Mesendoderm (in vitro differentiated cells): Measurements from ENCODE around the gene BTN2A1.

Experiments
- DNase-seq: peaks from one replicate; pipeline ENCODE4 v3.0.0; 2013
- H2AK5ac ChIP-seq: 2 replicates; pipeline ENCODE4 v1.6.1; 2013; ENCODE audit warnings: low read length, inconsistent platforms
- H2BK120ac ChIP-seq: 2 replicates; pipeline ENCODE4 v1.6.1; 2013; ENCODE audit warnings: low read depth, mild to moderate bottlenecking, low read length, moderate library complexity, mixed read lengths
- H2BK15ac ChIP-seq: replicated peaks from 2 replicates; pipeline ENCODE4 v1.6.1; 2013; ENCODE audit warnings: low read depth, mild to moderate bottlenecking, moderate library complexity
- H2BK5ac ChIP-seq: 2 replicates; pipeline ENCODE4 v1.6.1; 2013; ENCODE audit warnings: low read length, inconsistent platforms
- H3K18ac ChIP-seq: 2 replicates; pipeline ENCODE4 v1.6.1; 2013; ENCODE audit warnings: mild to moderate bottlenecking, low read length, mixed read lengths
- H3K23ac ChIP-seq: one replicate; pipeline ENCODE4 v1.6.1; 2013; ENCODE audit warnings: low read length
- H3K27ac ChIP-seq: 2 replicates; pipeline ENCODE4 v1.5.1; 2013; ENCODE audit warnings: low read depth, mild to moderate bottlenecking, inconsistent platforms, low read length, moderate library complexity
- H3K27me3 ChIP-seq: 2 replicates; pipeline ENCODE4 v1.6.1; 2013; ENCODE audit warnings: low read length, control low read depth, mild to moderate bottlenecking, inconsistent platforms; ENCODE audit not compliant: insufficient read depth, poor library complexity
- H3K36me3 ChIP-seq: 2 replicates; pipeline ENCODE4 v1.6.1; 2013; ENCODE audit warnings: low read length, inconsistent platforms; ENCODE audit not compliant: control insufficient read depth, insufficient read depth
- H3K4ac ChIP-seq: one replicate; pipeline ENCODE4 v1.6.1; 2013; ENCODE audit warnings: low read depth, mild to moderate bottlenecking, low read length, moderate library complexity
- H3K4me1 ChIP-seq: 2 replicates; pipeline ENCODE4 v1.6.1; 2013; ENCODE audit warnings: low read depth, low read length, inconsistent platforms; ENCODE audit not compliant: control insufficient read depth
- H3K4me2 ChIP-seq: 2 replicates; pipeline ENCODE4 v1.6.1; 2013; ENCODE audit warnings: low read length
- H3K4me3 ChIP-seq: 2 replicates; pipeline ENCODE4 v1.5.1; 2013; ENCODE audit warnings: mild to moderate bottlenecking, low read length
- H3K56ac ChIP-seq: one replicate; pipeline ENCODE4 v1.6.1; 2013; ENCODE audit warnings: low read length
- H3K79me1 ChIP-seq: 2 replicates; pipeline ENCODE4 v1.6.1; 2013; ENCODE audit warnings: low read length, inconsistent platforms
- H3K79me2 ChIP-seq: 2 replicates; pipeline ENCODE4 v1.6.1; 2013; ENCODE audit warnings: mild to moderate bottlenecking, low read length; ENCODE audit not compliant: control insufficient read depth, insufficient read depth
- H3K9ac ChIP-seq: 2 replicates; pipeline ENCODE4 v1.6.1; 2013; ENCODE audit warnings: low read length, inconsistent platforms
- H4K5ac ChIP-seq: one replicate; pipeline ENCODE4 v1.6.1; 2013; ENCODE audit warnings: low read length
- H4K8ac ChIP-seq: one replicate; pipeline ENCODE4 v1.6.1; 2013; ENCODE audit warnings: low read depth, mild to moderate bottlenecking, control low read depth, low read length, moderate library complexity
- WGBS: extraction: QIAGEN DNeasy Blood & Tissue Kit; methylation state at CpG from one replicate; pipeline ENCODE4 v1.1.7; 2013; ENCODE audit warnings: low lambda C conversion rate, missing lambda C conversion rate; ENCODE audit not compliant: insufficient coverage; ENCODE audit errors: extremely low coverage; 5-methylcytosine and 5-hydroxymethylcytosine counted together

The BTN2A1 gene

GRCh38 chr6:26472549-26473290 is 15.0 kb downstream of the BTN2A1 start:
- no peak overlapping the region for H3K23ac ChIP-seq
- H2BK15ac ChIP-seq = no peak overlapping the region
- H3K56ac ChIP-seq = no peak overlapping the region
- H4K8ac ChIP-seq = no peak overlapping the region
- H2AK5ac ChIP-seq = no peak overlapping the region
- no peaks in the 10 kb centered on the region for H3K27me3 ChIP-seq
- no peak overlapping the region for H2BK5ac ChIP-seq
- H3K4me3 ChIP-seq = no peak overlapping the region
- H4K5ac ChIP-seq = no peak overlapping the region
- no peak overlapping the region for H3K9ac ChIP-seq
- H3K4me1 ChIP-seq = peaks cover 5% of the 10 kb centered on the region
- DNase-seq = no peak
- no peaks in the 10 kb centered on the region for H3K79me2 ChIP-seq
- no peak overlapping the region for H3K4me2 ChIP-seq
- H3K4ac ChIP-seq = no peak overlapping the region
- H3K36me3 ChIP-seq = peaks cover 8% of the 10 kb centered on the region
- no peak overlapping the region for H3K27ac ChIP-seq
- H3K79me1 ChIP-seq = no peaks in the 10 kb centered on the region
- H2BK120ac ChIP-seq = no peak overlapping the region
- no CpG with 5 or more reads among the region's 4 CpGs for WGBS
- H3K18ac ChIP-seq = no peak overlapping the region

- no peak overlapping the region for H3K56ac ChIP-seq
- no peak overlapping the region for H3K9ac ChIP-seq
- H3K23ac ChIP-seq = no peak overlapping the region
- H3K79me1 ChIP-seq = no peaks in the 10 kb centered on the region
- DNase-seq = no peak
- H4K8ac ChIP-seq = no peak overlapping the region
- no peak overlapping the region for H4K5ac ChIP-seq
- H2AK5ac ChIP-seq = no peak overlapping the region
- no peak overlapping the region for H3K18ac ChIP-seq
- no peak overlapping the region for H3K4ac ChIP-seq
- WGBS = no CpG with 5 or more reads among the region's 1 CpG
- H3K27ac ChIP-seq = no peak overlapping the region
- peaks cover 5% of the 10 kb centered on the region for H3K4me1 ChIP-seq
- H3K27me3 ChIP-seq = no peaks in the 10 kb centered on the region
- no peak overlapping the region for H2BK5ac ChIP-seq
- H3K4me3 ChIP-seq = no peak overlapping the region
- H3K4me2 ChIP-seq = no peak overlapping the region
- H3K79me2 ChIP-seq = no peaks in the 10 kb centered on the region
- no peak overlapping the region for H2BK15ac ChIP-seq
- H2BK120ac ChIP-seq = no peak overlapping the region
- H3K36me3 ChIP-seq = peaks cover 6% of the 10 kb centered on the region
Measured at GRCh38 chr6:26473429-26473757, 15.6 kb downstream of the BTN2A1 start.

- WGBS = no CpG with 5 or more reads among the region's 12 CpGs
- peak overlapping the region; percentile 80 for H3K56ac ChIP-seq
- H2BK15ac ChIP-seq = no peak overlapping the region
- H3K36me3 ChIP-seq = peaks cover 2% of the 10 kb centered on the region
- H3K27ac ChIP-seq = no peak overlapping the region
- peak; percentile 85 for DNase-seq
- no peak overlapping the region for H4K5ac ChIP-seq
- H3K4me2 ChIP-seq = no peak overlapping the region
- no peaks in the 10 kb centered on the region for H3K79me1 ChIP-seq
- no peaks in the 10 kb centered on the region for H3K79me2 ChIP-seq
- peaks cover 5% of the 10 kb centered on the region for H3K4me1 ChIP-seq
- no peak overlapping the region for H2BK120ac ChIP-seq
- H3K4me3 ChIP-seq = no peak overlapping the region
- no peak overlapping the region for H2BK5ac ChIP-seq
- no peak overlapping the region for H4K8ac ChIP-seq
- H3K27me3 ChIP-seq = no peaks in the 10 kb centered on the region
- peak overlapping the region; percentile 33 for H3K9ac ChIP-seq
- no peak overlapping the region for H3K23ac ChIP-seq
- H2AK5ac ChIP-seq = no peak overlapping the region
- H3K4ac ChIP-seq = no peak overlapping the region
- peak overlapping the region; percentile 22 for H3K18ac ChIP-seq
Measured at GRCh38 chr6:26473758-26474438, 16.1 kb downstream of the BTN2A1 start.

GRCh38 chr6:26474439-26474881 is 16.7 kb downstream of the BTN2A1 start:
- H3K23ac ChIP-seq = no peak overlapping the region
- H3K4me3 ChIP-seq = no peak overlapping the region

GRCh38 chr6:26475823-26476729 is 18.3 kb downstream of the BTN2A1 start:
- H3K4ac ChIP-seq = no peak overlapping the region
- peak; percentile 27 for DNase-seq
- no peak overlapping the region for H3K27ac ChIP-seq
- no peak overlapping the region for H2AK5ac ChIP-seq
- no peak overlapping the region for H4K8ac ChIP-seq
- H3K9ac ChIP-seq = no peak overlapping the region
- H3K27me3 ChIP-seq = no peaks in the 10 kb centered on the region
- H3K18ac ChIP-seq = no peak overlapping the region
- no peak overlapping the region for H3K4me2 ChIP-seq
- no peak overlapping the region for H3K4me3 ChIP-seq
- no peak overlapping the region for H4K5ac ChIP-seq
- no CpG with 5 or more reads among the region's 7 CpGs for WGBS
- H3K4me1 ChIP-seq = peaks cover 5% of the 10 kb centered on the region
- H3K36me3 ChIP-seq = no peaks in the 10 kb centered on the region
- no peak overlapping the region for H2BK15ac ChIP-seq
- H3K23ac ChIP-seq = no peak overlapping the region
- H2BK5ac ChIP-seq = no peak overlapping the region
- H3K56ac ChIP-seq = peak overlapping the region; percentile 8
- no peaks in the 10 kb centered on the region for H3K79me1 ChIP-seq
- no peak overlapping the region for H2BK120ac ChIP-seq
- no peaks in the 10 kb centered on the region for H3K79me2 ChIP-seq

More at GRCh38 chr6:26474439-26474881, 16.7 kb downstream of the BTN2A1 start:
- Histone ChIP-seq H3K4me1 (peaks cover 5% of the 10 kb centered on the region), H2BK5ac (no peak overlapping the region), H2BK15ac (no peak overlapping the region), H4K5ac (no peak overlapping the region), H2BK120ac (no peak overlapping the region), H3K36me3 (no peaks in the 10 kb centered on the region), H3K56ac (peak overlapping the region; percentile 80), H3K79me1 (no peaks in the 10 kb centered on the region), H3K9ac (peak overlapping the region; percentile 41), H3K27ac (peak overlapping the region; percentile 72), H3K79me2 (no peaks in the 10 kb centered on the region), H3K4ac (no peak overlapping the region), H4K8ac (no peak overlapping the region), H2AK5ac (no peak overlapping the region), H3K4me2 (no peak overlapping the region), H3K18ac (peak overlapping the region; percentile 22), H3K27me3 (no peaks in the 10 kb centered on the region)
- WGBS = no CpG with 5 or more reads among the region's 2 CpGs
- no peak for DNase-seq
